ENCODE data around the gene ATG4D.
A peak's percentile ranks its signal among the peaks of the same experiment; 100 is the strongest.

Gene ATG4D

GRCh38 chr19:10580979-10581631 is 37.4 kb downstream of the ATG4D start:
- peak; percentile 82 for DNase-seq (ENCODE audit: low read depth)

GRCh38 chr19:10582091-10582490 is 38.4 kb downstream of the ATG4D start:
- no peak for DNase-seq (ENCODE audit: low read depth)

- DNase-seq (ENCODE audit: low read depth): peak; percentile 28
Measured at GRCh38 chr19:10583036-10583776, 39.5 kb downstream of the ATG4D start.

GRCh38 chr19:10586396-10586795 is 42.7 kb downstream of the ATG4D start:
- DNase-seq (ENCODE audit: low read depth): no peak

- no peak for DNase-seq (ENCODE audit: low read depth)
Measured at GRCh38 chr19:10587022-10587838, 43.5 kb downstream of the ATG4D start, which contains the start of gene AP1M2. Gene AP1M2, minus strand, starts transcription at chr19:10587312. Its CDS starts 81 bp downstream, at chr19:10587231.

GRCh38 chr19:10587839-10588150 is 44.1 kb downstream of the ATG4D start:
- no peak for DNase-seq (ENCODE audit: low read depth)

GRCh38 chr19:10593148-10593547 is 49.4 kb downstream of the ATG4D start:
- DNase-seq (ENCODE audit: low read depth): no peak

GRCh38 chr19:10593820-10594637 is 50.3 kb downstream of the ATG4D start:
- peak; percentile 11 for DNase-seq (ENCODE audit: low read depth)

GRCh38 chr19:10600149-10600548 is 56.4 kb downstream of the ATG4D start:
- no peak for DNase-seq (ENCODE audit: low read depth)

GRCh38 chr19:10601999-10602329 is 58.3 kb downstream of the ATG4D start:
- DNase-seq (ENCODE audit: low read depth): peak; percentile 51

- no peak for DNase-seq (ENCODE audit: low read depth)
Measured at GRCh38 chr19:10602330-10603083, 58.8 kb downstream of the ATG4D start.

All from amniotic epithelial cell (primary cell).